HG03571 (cell line): Measurements from ENCODE around the gene RNF208.

Experiments used
- ATAC-seq: cut with Tn5 transposase; IDR thresholded peaks from one replicate; pipeline ENCODE4 v1.9.1; 2021; ENCODE audit not compliant: unreplicated experiment

Gene RNF208

GRCh38 chr9:137215196-137215986 is 6.6 kb downstream of the RNF208 start:
- no peak for ATAC-seq

DNA sequence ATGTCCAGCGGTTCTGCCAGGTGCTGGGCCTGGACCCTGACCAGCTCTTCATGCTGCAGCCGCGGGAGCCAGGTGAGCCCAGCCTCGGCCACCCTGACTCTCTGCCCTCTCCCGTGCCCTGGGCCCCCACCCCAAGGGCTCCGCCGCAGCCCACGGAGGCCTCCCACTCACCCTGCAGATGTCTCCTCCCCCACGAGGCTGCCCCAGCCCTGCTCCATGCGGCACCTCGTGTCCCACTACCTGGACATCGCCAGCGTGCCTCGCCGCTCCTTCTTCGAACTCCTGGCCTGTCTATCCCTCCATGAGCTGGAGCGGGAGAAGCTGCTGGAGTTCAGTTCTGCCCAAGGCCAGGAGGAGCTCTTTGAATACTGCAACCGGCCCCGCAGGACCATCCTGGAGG is 7.4 kb downstream of the RNF208 start:
- ATAC-seq, result no peak

DNA sequence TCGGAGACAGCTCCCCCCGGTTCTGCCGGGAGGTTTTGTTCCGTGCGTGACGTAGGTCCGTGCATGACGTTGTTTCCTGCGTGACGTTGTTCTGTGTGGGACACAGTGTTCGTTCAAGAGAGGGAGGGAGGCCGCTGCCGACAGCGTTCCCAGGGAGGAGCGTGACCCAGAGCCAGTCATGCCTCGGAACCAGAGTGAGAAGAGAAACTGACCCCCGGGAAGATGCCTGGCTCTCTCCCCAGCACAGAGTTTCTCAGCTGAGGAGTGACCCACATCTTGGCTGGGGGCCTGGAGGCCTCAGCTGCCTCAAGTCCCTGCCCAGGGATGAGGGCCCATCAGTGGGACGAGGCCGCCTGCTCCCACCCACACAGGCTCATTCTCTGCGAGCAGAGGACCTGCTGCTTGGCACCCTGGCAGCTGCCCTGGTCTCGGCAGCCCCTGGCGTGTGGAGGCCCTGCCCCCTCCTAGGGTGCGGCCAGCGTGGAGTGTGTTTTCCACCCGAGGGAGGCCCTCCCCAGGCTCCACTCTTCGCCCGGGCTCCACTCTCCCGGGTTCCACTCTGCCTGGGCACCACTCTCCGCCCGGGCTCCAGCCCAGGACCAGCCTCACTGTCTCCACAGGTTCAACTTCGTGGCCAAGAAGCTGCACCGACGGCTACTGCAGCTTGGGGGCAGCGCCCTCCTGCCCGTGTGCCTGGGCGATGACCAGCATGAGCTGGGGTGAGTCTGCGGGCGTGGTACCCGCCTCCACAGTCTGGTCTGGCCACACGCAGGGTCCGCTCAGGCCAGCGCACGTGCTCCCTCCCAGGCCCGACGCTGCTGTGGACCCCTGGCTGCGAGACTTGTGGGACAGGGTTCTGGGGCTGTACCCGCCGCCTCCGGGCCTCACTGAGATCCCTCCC is 8.6 kb downstream of the RNF208 start:
- ATAC-seq, result no peak

- ATAC-seq, result no peak
Measured at GRCh38 chr9:137212520-137212919, 9.5 kb downstream of the RNF208 start.

DNA sequence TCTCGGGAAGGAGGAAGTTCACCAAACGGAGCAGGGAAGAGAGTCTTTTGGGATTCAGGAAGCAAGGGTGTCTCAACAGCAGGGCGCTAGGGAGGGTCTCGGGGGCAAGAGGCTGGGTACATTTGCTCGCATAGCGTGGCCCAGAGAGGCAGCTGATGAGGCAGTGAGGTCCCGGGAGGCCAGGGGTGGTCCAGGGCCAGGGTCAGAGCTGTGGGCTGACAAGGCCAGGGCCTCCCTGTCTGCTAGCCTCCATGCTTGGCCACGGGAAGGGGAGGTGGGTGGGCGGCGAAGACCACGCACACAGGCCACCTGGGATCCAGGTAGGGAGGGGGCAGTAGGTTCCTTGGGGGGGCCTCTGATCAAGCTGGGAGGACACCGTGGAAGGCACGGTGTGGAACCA is 10.5 kb downstream of the RNF208 start:
- no peak for ATAC-seq

DNA sequence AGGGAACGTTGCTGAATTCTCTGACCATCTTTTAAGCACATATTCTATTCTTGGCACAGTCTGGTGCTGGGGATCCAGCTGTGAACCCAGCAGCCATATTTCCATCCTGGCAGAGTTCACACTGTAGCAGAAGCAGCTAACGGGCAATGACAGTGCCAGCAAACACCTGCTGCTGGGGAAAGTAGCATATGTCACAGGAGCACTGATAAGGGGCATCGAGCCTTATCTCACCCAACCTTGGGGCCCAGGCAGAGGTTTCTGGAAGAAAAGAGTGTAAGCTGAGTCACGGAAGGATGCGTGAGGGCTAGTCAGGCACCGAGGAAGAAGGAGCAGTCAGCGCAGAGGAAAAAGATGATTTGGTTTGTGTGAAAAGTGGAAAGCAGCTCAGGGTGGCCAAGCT is 15.4 kb downstream of the RNF208 start:
- ATAC-seq, result no peak

GRCh38 chr9:137205126-137206069 is 16.6 kb downstream of the RNF208 start, which contains the start of the genes NDOR1 and TMEM203:
Gene NDOR1 (plus strand): TSS chr9:137205700. CDS start chr9:137205778, 78 bp downstream.
Gene TMEM203 (minus strand): TSS chr9:137205648. CDS start chr9:137205414, 234 bp downstream.
- ATAC-seq, result no peak

- no peak for ATAC-seq
Measured at GRCh38 chr9:137204731-137205125, 17.3 kb downstream of the RNF208 start.

- ATAC-seq, result no peak
Measured at GRCh38 chr9:137202966-137203365, 19.1 kb downstream of the RNF208 start.

GRCh38 chr9:137201205-137201868 is 20.7 kb downstream of the RNF208 start:
- ATAC-seq, result no peak

- ATAC-seq, result peak; percentile 80
Measured at GRCh38 chr9:137200311-137201204, 21.5 kb downstream of the RNF208 start, which contains the start of gene TPRN. Gene TPRN (minus strand): TSS chr9:137200741. CDS start chr9:137200711, 30 bp downstream.

GRCh38 chr9:137199411-137200121 is 22.5 kb downstream of the RNF208 start:
- ATAC-seq, result no peak

- no peak for ATAC-seq
Measured at GRCh38 chr9:137198902-137199283, 23.1 kb downstream of the RNF208 start.

DNA sequence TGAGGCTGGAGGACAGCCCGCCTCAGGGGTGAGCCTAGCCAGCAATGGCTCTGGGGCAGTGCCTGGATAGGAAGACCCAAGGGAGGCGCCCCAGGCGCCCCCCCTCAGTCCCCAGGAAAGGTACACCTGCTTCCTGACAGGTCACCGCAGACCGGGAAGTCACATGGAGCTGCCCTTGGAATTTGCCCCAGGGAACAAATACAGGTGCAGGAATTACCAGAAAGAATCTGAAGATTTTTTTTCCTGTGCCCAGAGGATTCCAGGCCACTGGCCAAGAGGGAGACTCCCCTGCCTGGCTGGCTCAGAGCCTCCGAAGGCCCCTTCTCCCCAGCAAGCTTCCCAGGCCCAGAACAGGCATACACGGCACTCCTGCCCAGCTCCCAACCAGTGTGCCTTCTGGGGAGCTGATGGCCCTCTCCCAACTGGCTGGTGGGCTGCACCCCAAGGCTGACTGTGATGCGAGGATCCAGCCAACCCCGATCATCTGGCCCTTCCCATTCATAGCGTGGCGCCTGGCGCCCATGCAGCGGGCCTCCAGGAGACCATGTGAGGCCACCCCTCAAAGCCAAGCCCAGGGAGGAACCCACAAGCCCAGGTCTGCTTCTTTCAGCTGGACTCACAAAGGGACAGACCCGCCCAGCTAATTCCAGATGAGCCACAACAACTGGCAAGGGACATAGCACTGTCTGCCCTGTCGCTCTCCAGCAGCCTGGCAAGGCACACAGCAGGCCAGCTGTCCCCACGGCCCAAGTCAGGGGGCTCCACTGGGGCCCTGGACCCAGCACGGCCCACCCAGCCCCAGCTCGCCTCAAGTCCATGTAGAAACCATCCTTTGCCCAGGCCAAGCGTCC is 23.8 kb downstream of the RNF208 start:
- ATAC-seq, result no peak

DNA sequence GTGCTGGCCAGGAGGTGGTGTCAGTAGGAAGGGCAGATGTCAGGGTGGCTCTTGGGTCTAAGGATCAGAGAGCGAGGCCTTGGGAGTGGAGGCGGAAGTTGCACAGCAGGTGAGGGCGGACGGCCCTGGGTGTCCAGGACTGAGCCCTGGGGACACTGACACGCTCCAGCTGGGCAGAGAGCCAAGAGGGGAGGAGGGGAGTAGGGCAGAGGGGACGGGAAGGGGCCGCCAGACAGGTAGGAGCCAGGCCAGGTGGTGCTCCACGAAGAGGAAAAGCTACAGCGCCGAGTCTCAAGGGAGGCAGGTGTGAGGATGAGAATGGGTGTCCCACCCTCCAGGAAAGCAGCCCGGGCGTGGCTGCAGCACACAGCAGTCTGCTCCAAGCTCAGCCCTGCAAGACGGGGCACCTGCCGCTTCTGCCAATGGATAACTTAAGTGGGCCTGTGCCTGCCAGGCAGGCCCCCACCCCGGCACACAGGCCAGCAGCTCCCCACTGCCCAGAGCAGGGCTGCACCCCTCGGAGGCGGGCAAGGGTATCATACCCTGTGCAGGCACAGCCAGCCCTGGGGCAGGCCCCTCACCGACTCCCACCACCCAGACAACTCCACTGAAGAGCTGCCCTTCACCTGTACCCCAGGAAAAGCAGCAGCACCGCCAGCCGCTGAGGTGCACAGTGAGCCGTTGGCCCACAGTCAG is 26.4 kb downstream of the RNF208 start:
- ATAC-seq, result no peak

DNA sequence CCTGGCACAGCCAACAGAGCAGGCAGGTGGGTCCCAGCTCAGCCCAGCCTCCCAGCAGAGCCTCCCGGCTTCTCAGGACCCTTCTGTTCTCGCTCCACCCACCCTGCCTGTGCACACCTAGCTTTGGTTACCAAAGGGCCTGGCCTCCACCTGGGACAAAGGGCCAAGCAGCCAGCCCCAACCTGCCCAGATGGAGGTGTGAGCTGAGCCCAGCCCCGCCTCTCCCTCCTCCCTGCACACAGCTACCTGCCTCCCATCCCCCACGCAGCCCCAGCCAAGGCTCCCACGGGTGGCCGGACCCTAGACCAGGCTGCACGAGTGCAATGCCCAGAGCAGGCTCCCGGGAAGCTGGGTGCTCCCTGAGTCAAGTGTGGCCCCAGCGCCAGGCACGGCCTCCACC is 27.1 kb downstream of the RNF208 start:
- ATAC-seq, result no peak

DNA sequence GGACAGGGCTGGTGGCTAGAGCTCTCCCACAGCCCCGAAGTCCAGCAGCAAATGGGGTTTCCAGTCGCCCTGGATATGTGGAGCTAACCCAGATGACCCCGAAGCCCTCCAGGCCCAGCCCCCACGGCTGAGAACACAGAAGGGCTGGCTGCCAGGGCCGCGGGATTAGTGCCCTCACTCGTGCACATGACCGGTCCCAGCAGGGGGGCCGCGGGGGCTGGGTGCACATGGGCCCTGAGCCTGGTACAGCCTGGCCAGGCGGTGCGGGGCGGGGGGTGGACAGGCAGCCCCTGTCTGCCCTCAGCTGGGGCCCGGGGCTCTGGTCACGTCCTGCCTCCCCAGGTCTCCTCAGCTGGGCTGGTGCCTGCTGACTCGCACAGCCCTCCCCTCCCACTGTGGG is 27.7 kb downstream of the RNF208 start:
- ATAC-seq, result no peak
